GM18520 (cell line): ENCODE measurements around the gene ABTB2.

Experiments used
- ATAC-seq: cut with Tn5 transposase; IDR thresholded peaks from one replicate; pipeline ENCODE4 v1.9.1; 2021; ENCODE audit not compliant: unreplicated experiment

ABTB2 gene

GRCh38 chr11:34132261-34132965 is 225.4 kb downstream of the ABTB2 start:
- no peak for ATAC-seq

GRCh38 chr11:34128824-34129223 is 229.0 kb downstream of the ABTB2 start:
- no peak for ATAC-seq

- no peak for ATAC-seq
Measured at GRCh38 chr11:34126959-34127848, 230.6 kb downstream of the ABTB2 start.

- ATAC-seq: no peak
Measured at GRCh38 chr11:34124885-34125668, 232.7 kb downstream of the ABTB2 start.

GRCh38 chr11:34120651-34121050 is 237.2 kb downstream of the ABTB2 start:
- no peak for ATAC-seq

DNA sequence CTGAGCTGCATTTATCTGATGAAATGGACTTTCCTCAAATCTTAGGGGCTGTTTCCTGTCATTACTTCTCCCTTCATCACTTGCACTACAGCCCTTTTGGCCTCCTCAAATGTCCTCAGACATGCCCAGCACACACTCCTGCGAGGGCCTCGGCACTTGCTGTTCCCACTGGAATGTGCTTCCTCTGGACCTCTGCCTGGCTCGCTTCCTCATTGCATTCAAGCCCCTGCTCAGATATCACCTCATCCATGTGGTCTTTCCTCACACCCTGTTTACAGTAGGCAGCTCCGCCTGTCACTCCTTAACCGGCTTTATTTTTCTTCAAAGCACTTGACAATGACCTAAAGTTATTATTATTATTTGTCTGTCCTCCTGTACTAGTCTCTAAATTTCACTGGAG is 243.3 kb downstream of the ABTB2 start:
- ATAC-seq: no peak

GRCh38 chr11:34114014-34114413 is 243.8 kb downstream of the ABTB2 start:
- no peak for ATAC-seq

GRCh38 chr11:34111722-34112270 is 246.0 kb downstream of the ABTB2 start:
- ATAC-seq: no peak

- ATAC-seq: no peak
Measured at GRCh38 chr11:34105957-34106504, 251.8 kb downstream of the ABTB2 start.

DNA sequence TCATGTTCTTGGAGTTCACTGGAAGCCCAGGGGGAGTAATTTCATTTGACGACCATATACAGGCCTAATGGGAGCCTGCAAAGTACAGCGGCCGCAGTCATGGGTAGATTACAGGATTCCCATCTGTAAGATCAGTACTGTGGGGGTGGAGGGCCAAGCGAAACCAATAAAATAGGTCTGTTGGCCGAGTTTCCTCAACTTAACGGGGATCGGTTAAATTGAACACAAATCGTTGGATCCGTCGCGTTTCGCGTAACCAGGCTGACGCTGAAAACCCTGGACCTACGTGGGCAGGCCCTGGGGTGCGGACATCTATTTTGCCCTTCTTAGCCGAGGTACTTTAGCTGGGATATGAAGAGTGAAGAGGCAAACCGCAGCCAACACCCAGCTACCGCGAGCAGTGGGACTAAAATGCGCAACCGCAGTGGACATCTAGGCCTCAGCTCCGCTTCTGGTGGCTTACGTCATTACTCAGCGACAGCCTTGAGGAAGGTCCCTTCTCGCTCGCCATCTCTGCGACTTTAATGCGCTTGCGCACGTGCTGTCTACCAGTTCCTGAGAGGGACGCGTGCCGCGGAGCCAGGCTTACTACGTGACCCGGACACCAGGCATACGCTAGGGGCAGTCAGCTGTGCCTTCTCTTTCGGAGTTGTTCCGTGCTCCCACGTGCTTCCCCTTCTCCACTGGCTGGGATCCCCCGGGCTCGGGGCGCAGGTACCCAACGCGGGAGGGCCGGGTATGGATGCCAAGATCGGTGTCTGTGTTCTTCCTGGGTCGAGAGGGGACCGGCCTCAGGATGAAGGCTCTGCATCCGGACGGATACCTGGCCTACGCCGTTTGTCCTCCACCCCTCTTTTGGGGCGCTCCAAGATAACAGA is 252.5 kb downstream of the ABTB2 start, which contains the start of gene NAT10:
NAT10 (plus strand) TSS at position 551 of the 878 bp plus-strand sequence. CDS start 2,597 bp downstream, outside the sequence.
- peak; percentile 90 for ATAC-seq

- ATAC-seq: no peak
Measured at GRCh38 chr11:34104680-34105078, 253.1 kb downstream of the ABTB2 start.
